Measurements from ENCODE around the gene DENND5A. TPM values are rescaled to one million over a fixed set of nuclear protein-coding genes. Genes with fewer than 3 reads are reported as not detected.

The DENND5A gene
- total RNA-seq, 4 donors from 2014 or later: 79.2 to 151 (median 96.2) TPM

DNA sequence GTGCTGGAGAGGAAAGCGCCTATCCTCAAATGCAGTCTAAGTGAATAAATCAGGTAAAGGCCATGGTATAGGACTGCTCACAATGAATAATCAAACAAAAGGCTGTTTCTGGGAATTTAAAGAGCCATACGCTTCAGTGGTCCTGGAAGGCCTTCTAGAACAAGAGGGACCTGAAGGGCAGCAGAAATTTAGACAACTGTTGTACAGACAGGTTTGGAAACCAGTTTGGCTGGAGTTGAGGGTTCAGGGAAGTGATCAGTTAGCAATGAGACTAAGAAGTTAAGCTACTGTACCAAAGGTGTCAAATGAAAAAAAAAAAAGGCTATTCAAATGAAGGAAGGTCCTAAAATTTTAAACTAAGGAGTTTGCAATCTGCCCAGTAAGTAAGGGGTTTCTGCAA, 117.1 kb downstream of the DENND5A start:
- H3K27ac ChIP-seq: no peak overlapping the region
- no peak overlapping the region for H3K4me3 ChIP-seq
- H3K4me1 ChIP-seq: no peaks in the 10 kb centered on the region
- H3K27me3 ChIP-seq: no peaks in the 10 kb centered on the region
- no peak for ATAC-seq
- peaks cover 9 to 100% of the 10 kb centered on the region in 2 donors for H3K36me3 ChIP-seq
- 81 to 94% methylated on average over 2 of the region's 2 CpGs for WGBS, 2 donors (ENCODE audit: low coverage in 1 of 2)
- TF ChIP-seq POLR2AphosphoS5 (IDR thresholded peaks at IDR 0.05) (no peak), POLR2A (IDR thresholded peaks at IDR 0.05) (no peak)
- no peaks in the 10 kb centered on the region for H3K9me3 ChIP-seq

DNA sequence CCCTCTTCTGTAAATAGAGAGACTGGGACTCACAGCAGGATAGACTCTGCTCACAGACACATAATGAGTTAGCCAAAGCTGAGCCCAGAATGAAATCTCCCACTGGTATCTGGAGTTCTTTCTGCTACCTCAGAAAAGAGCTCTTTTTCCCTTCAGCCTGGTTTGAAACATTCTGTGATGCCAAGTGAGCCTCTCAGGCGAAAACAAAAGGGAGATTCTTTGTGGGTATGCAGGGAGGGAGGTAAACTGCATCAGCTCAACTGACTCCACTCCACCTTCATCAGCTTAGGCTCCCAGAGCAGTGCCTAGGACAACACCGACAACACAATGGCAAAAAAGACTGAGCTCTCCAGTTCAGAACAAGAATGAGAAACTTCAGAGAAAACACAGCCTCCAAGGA, 118.7 kb downstream of the DENND5A start:
- no peak for ATAC-seq
- Histone ChIP-seq H3K4me1 (no peaks in the 10 kb centered on the region), H3K27me3 (no peaks in the 10 kb centered on the region), H3K9me3 (no peaks in the 10 kb centered on the region), H3K4me3 (no peak overlapping the region), H3K36me3 (peaks cover 9 to 100% of the 10 kb centered on the region in 2 donors), H3K27ac (no peak overlapping the region)
- TF ChIP-seq POLR2AphosphoS5 (IDR thresholded peaks at IDR 0.05): no peak
- no peak for TF ChIP-seq EP300 (IDR thresholded peaks at IDR 0.05)
- no peak for TF ChIP-seq POLR2A (IDR thresholded peaks at IDR 0.05)
- TF ChIP-seq, protein P1, sequence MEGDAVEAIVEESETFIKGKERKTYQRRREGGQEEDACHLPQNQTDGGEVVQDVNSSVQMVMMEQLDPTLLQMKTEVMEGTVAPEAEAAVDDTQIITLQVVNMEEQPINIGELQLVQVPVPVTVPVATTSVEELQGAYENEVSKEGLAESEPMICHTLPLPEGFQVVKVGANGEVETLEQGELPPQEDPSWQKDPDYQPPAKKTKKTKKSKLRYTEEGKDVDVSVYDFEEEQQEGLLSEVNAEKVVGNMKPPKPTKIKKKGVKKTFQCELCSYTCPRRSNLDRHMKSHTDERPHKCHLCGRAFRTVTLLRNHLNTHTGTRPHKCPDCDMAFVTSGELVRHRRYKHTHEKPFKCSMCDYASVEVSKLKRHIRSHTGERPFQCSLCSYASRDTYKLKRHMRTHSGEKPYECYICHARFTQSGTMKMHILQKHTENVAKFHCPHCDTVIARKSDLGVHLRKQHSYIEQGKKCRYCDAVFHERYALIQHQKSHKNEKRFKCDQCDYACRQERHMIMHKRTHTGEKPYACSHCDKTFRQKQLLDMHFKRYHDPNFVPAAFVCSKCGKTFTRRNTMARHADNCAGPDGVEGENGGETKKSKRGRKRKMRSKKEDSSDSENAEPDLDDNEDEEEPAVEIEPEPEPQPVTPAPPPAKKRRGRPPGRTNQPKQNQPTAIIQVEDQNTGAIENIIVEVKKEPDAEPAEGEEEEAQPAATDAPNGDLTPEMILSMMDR (IDR thresholded peaks at IDR 0.05): no peak
- 100% methylated on average over 1 of the region's 2 CpGs for WGBS, 2 donors (ENCODE audit: low coverage in 1 of 2)

DNA sequence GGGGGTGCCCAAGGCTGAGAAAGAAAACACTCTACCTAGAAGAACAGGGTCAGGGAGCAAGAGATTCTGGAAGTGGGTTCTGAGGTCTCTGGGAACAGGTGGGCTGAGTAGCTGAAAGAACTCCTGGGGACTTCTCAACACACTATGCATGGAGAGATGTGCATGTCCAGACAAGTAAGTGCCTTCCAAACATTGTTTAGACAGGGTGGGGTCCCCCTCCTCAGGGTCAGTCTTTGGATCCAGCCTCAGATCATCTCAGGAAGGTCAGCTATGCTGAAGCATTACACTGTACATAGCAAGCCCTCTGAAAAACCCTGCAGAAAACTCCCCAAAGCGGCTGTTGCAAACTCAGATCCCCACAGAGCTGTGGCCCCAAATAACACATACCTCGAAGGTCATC, 119.9 kb downstream of the DENND5A start:
- Histone ChIP-seq H3K4me1 (no peaks in the 10 kb centered on the region), H3K27me3 (no peaks in the 10 kb centered on the region), H3K36me3 (peaks cover 6 to 100% of the 10 kb centered on the region in 2 donors), H3K9me3 (no peaks in the 10 kb centered on the region), H3K27ac (no peak overlapping the region), H3K4me3 (no peak overlapping the region)
- no peak for TF ChIP-seq EP300 (IDR thresholded peaks at IDR 0.05)
- TF ChIP-seq, protein P1 (IDR thresholded peaks at IDR 0.05): no peak
- TF ChIP-seq POLR2AphosphoS5 (IDR thresholded peaks at IDR 0.05): no peak
- no peak for TF ChIP-seq POLR2A (IDR thresholded peaks at IDR 0.05)
- WGBS, 2 donors (ENCODE audit: low coverage in 1 of 2): 100% methylated on average over 2 of the region's 2 CpGs; no CpG with 5 or more reads in 1 of the 2 donors
- ATAC-seq: no peak

DNA sequence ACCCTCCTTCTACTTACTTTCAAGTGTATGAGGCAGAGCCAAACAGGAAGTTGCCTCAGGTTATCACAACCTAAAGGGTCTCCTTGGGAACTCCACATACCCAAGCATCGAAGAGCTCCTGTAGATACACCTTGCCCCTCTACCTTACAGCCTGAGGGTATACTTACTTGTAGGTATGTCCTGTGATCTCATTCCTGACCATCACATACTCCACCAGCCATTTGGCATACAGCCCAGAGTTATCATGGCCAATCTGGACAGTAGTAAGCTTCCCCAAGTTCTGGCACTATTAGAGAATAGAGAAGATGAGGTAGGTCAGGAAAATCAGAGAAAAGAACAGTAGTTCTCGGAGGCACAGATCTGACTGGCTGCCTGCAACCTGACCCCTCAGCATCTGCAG, 120.3 kb downstream of the DENND5A start:
- no peak for TF ChIP-seq EP300 (IDR thresholded peaks at IDR 0.05)
- no peak for TF ChIP-seq POLR2AphosphoS5 (IDR thresholded peaks at IDR 0.05)
- no peak for TF ChIP-seq POLR2A (IDR thresholded peaks at IDR 0.05)
- TF ChIP-seq, protein P1 (IDR thresholded peaks at IDR 0.05): no peak
- Histone ChIP-seq H3K9me3 (no peaks in the 10 kb centered on the region), H3K27me3 (no peaks in the 10 kb centered on the region), H3K4me1 (peaks cover 0 to 3% (median 0%) of the 10 kb centered on the region in 3 donors), H3K4me3 (no peak overlapping the region), H3K27ac (no peak overlapping the region), H3K36me3 (peaks cover 3 to 100% of the 10 kb centered on the region in 2 donors)
- WGBS, 2 donors (ENCODE audit: low coverage in 1 of 2): 83 to 96% methylated on average over 1 to 2 of the region's 2 CpGs
- no peak for ATAC-seq

DNA sequence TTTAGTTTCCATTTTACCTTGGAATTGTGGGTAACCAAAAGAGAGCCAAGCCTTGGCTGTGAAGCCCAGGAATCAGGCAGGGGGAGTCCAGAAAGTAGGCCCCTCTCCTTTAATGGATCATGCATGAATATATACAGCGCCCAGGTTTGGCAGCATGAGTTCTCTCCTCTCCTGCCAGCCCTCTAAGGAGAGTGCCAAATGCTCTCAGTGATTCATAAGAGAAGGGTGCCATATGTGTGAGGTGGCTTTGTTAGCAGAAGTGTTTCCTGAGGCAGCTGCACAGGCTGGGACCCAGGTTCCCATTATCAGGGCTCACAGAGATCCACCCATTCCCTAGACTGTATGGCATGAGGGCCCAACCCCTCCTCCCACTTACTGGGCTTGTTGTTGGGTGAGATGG, 121.4 kb downstream of the DENND5A start:
- Histone ChIP-seq H3K27ac (no peak overlapping the region), H3K9me3 (no peaks in the 10 kb centered on the region), H3K27me3 (no peaks in the 10 kb centered on the region), H3K4me3 (no peak overlapping the region), H3K36me3 (peaks cover 0 to 100% of the 10 kb centered on the region in 2 donors), H3K4me1 (peaks cover 0 to 14% (median 0%) of the 10 kb centered on the region in 3 donors)
- TF ChIP-seq POLR2AphosphoS5 (IDR thresholded peaks at IDR 0.05) (no peak), POLR2A (IDR thresholded peaks at IDR 0.05) (no peak), EP300 (IDR thresholded peaks at IDR 0.05) (no peak)
- TF ChIP-seq, protein P1 (IDR thresholded peaks at IDR 0.05): no peak
- 71% methylated on average over 1 of the region's 1 CpG; no CpG with 5 or more reads in 1 of the 2 donors for WGBS, 2 donors (ENCODE audit: low coverage in 1 of 2)
- no peak for ATAC-seq
